ENCODE measurements around the gene ZNF69. TPM values are rescaled to one million over a fixed set of nuclear protein-coding genes. Genes with fewer than 3 reads are reported as not detected.
A peak's percentile ranks its signal among the peaks of the same experiment; 100 is the strongest.

The ZNF69 gene
- total and polyA plus RNA-seq, 2 of the 13 experiments (the other 11 are each of a cell fraction or from before 2014, with no cell fraction given): 9.6 to 21.0 TPM

DNA sequence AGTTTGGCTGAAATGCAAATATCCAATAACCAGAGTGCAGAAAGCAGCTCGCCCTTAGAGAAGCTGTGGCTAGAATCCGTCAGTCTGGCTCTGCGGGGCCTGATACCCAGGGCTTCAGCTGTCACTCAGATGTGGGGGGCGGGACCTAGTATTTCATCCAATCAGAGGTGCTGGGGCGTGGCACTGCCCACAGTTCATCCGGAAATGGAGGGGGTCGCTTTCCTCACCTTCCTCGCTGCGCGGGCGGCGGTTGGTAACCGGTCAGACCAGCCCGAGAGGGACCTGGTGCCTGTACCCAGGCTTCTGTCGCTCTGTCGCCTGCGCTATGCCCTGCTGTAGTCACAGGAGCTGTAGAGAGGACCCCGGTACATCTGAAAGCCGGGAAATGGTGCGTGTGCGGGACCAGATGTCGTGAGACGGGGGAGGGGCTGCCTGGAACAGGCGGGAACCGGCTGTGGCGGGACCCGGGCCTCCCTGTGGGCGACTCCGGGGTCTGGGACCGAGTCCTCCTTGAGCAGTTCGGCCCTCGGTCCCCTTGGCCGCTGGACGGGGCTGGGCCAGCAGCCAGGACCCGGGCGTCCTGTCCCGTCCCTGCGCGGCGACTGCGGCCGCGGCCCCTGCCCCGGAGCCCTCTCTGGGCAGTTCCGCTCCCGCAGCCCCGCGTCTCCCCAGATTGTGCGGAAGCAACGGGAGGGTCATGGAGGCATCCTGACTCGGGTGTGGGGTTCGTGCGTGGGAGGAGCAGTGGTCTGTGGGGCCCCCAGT is 37.5 kb downstream of the ZNF69 start, which contains the start of gene ZNF700 (continued):
- TF ChIP-seq ZNF253 (CRISPR knock-in tag; IDR thresholded peaks at IDR 0.05; ENCODE audit: borderline replicate concordance) (peak; percentile 79; the same call in 1 of the 2 replicates), RXRA (CRISPR knock-in tag; IDR thresholded peaks at IDR 0.05) (peak; percentile 39), HNRNPUL1 (IDR thresholded peaks at IDR 0.05; ENCODE audit: low read depth, low read length) (0 out of 2 replicates have a peak, but pooled peaks have one; percentile 33), SALL1 (CRISPR knock-in tag; IDR thresholded peaks at IDR 0.05) (peak; percentile 57), GATAD1 (CRISPR knock-in tag; IDR thresholded peaks at IDR 0.05) (peak; percentile 31; the same call in 1 of the 2 replicates), SNAPC2 (CRISPR knock-in tag; IDR thresholded peaks at IDR 0.05) (peak; percentile 58; the same call in 1 of the 2 replicates), RCOR2 (CRISPR knock-in tag; IDR thresholded peaks at IDR 0.05) (0 out of 2 replicates have a peak, but pooled peaks have one; percentile 4), ZNF10 (CRISPR knock-in tag; IDR thresholded peaks at IDR 0.05; ENCODE audit: borderline replicate concordance, low read depth) (no peak), POLR2G (IDR thresholded peaks at IDR 0.05; ENCODE audit: low read depth, low read length) (peak; percentile 96), ZFP36 (IDR thresholded peaks at IDR 0.05; ENCODE audit: borderline replicate concordance, low read depth, low read length, partially characterized antibody) (no peak), ZNF549 (CRISPR knock-in tag; IDR thresholded peaks at IDR 0.05) (no peak), BRCA1 (CRISPR knock-in tag; IDR thresholded peaks at IDR 0.05) (no peak), REPIN1 (CRISPR knock-in tag; IDR thresholded peaks at IDR 0.05; ENCODE audit: borderline replicate concordance, low read depth) (no peak; the same call in 1 of the 2 replicates), ZNF724P (CRISPR knock-in tag; IDR thresholded peaks at IDR 0.05; ENCODE audit: borderline replicate concordance) (0 out of 2 replicates have a peak, but pooled peaks have one; percentile 59), BCL6 (CRISPR knock-in tag; IDR thresholded peaks at IDR 0.05) (no peak; the same call in 1 of the 2 replicates), ZNF234 (CRISPR knock-in tag; conservative IDR thresholded peaks at IDR 0.05) (no peak), HNRNPH1 (optimal IDR thresholded peaks at IDR 0.05; ENCODE audit: low read depth, low read length) (no peak), HDAC6 (IDR thresholded peaks at IDR 0.05; ENCODE audit: low read depth, low read length) (no peak), ZNF572 (CRISPR knock-in tag; IDR thresholded peaks at IDR 0.05) (no peak), CBX1 (IDR thresholded peaks at IDR 0.05; ENCODE audit: low read depth) (peak; percentile 42), NR2F6 (IDR thresholded peaks at IDR 0.05) (no peak; the same call in 1 of the 2 replicates), NR2F6 (CRISPR knock-in tag; IDR thresholded peaks at IDR 0.05) (no peak), ZNF562 (CRISPR knock-in tag; IDR thresholded peaks at IDR 0.05; ENCODE audit: borderline replicate concordance) (no peak)
- TF ChIP-seq, protein P1, sequence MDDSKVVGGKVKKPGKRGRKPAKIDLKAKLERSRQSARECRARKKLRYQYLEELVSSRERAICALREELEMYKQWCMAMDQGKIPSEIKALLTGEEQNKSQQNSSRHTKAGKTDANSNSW (CRISPR knock-in tag; IDR thresholded peaks at IDR 0.05; ENCODE audit: borderline replicate concordance): no peak
- TF ChIP-seq, protein P2, sequence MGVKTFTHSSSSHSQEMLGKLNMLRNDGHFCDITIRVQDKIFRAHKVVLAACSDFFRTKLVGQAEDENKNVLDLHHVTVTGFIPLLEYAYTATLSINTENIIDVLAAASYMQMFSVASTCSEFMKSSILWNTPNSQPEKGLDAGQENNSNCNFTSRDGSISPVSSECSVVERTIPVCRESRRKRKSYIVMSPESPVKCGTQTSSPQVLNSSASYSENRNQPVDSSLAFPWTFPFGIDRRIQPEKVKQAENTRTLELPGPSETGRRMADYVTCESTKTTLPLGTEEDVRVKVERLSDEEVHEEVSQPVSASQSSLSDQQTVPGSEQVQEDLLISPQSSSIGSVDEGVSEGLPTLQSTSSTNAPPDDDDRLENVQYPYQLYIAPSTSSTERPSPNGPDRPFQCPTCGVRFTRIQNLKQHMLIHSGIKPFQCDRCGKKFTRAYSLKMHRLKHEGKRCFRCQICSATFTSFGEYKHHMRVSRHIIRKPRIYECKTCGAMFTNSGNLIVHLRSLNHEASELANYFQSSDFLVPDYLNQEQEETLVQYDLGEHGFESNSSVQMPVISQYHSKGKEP (CRISPR knock-in tag; IDR thresholded peaks at IDR 0.05): no peak
- TF ChIP-seq, protein P3, sequence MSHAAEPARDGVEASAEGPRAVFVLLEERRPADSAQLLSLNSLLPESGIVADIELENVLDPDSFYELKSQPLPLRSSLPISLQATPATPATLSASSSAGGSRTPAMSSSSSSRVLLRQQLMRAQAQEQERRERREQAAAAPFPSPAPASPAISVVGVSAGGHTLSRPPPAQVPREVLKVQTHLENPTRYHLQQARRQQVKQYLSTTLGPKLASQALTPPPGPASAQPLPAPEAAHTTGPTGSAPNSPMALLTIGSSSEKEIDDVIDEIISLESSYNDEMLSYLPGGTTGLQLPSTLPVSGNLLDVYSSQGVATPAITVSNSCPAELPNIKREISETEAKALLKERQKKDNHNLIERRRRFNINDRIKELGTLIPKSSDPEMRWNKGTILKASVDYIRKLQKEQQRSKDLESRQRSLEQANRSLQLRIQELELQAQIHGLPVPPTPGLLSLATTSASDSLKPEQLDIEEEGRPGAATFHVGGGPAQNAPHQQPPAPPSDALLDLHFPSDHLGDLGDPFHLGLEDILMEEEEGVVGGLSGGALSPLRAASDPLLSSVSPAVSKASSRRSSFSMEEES (CRISPR knock-in tag; IDR thresholded peaks at IDR 0.05): peak; percentile 36; the same call in 1 of the 2 replicates
